Endothelial cell of umbilical vein (primary cell): Measurements from ENCODE around the gene AIRE. TPM values are rescaled to one million over a fixed set of nuclear protein-coding genes. Genes with fewer than 3 reads are reported as not detected.

ENCODE experiments used
- BruUV-seq: library from RNA; stranded (reverse); fragments of 400-500 nt; replicated peaks from 2 replicates; lab custom pipeline; 2021; lab: Mats Ljungman, UMichigan
- CTCF ChIA-PET: fragments of 300-600, 350-600 bp; sonication (Branson Sonifier 250); formaldehyde crosslinking; loops from one replicate; lab custom pipeline; 2021; ENCODE audit warnings: antibody characterized with exemption, inconsistent platforms; lab: Charles Lee
- POLR2A ChIA-PET: fragments of 300-600, 350-600 bp; sonication (Branson Sonifier 250); formaldehyde crosslinking; loops from one replicate; lab custom pipeline; 2021; ENCODE audit warnings: antibody characterized with exemption, inconsistent platforms; lab: Charles Lee
- DNase-seq: peaks from one replicate; pipeline ENCODE4 v3.0.0-alpha.2; 2011; ENCODE audit warnings: low read depth, low spot score
- FAIRE-seq: peaks from 2 replicates; lab custom pipeline; 2011; peaks lifted over from hg19 to GRCh38; lab: Jason Lieb, UNC
- H2AFZ ChIP-seq: 2 replicates; pipeline ENCODE4 v1.6.0; 2012; ENCODE audit warnings: low read depth, low read length, control low read depth, inconsistent platforms
- H3K27ac ChIP-seq: 2 replicates; pipeline ENCODE4 v1.5.1; 2011; ENCODE audit warnings: low read depth, mild to moderate bottlenecking, control low read depth, low read length, moderate library complexity; ENCODE audit not compliant: insufficient read depth
- H3K27me3 ChIP-seq, 2 experiments: 2 replicates each; pipeline versions ENCODE4 v1.6.0 to v1.6.1; 2011; ENCODE audit warnings: low read length in 2 of 2, mixed read lengths in 1 of 2; ENCODE audit not compliant: control insufficient read depth in 2 of 2, insufficient read depth in 2 of 2
- H3K36me3 ChIP-seq, 2 experiments: 2 replicates in 1 of 2; 3 replicates in 1 of 2; pipeline ENCODE4 v1.5.1; 2011; ENCODE audit warnings: low read length in 2 of 2, mild to moderate bottlenecking in 1 of 2, moderate library complexity in 1 of 2; ENCODE audit not compliant: control insufficient read depth in 2 of 2, insufficient read depth in 2 of 2; ENCODE audit errors: extremely low read depth in 1 of 2
- H3K4me1 ChIP-seq: 3 replicates; pipeline ENCODE4 v1.5.1; 2011; ENCODE audit warnings: mild to moderate bottlenecking, low read length; ENCODE audit not compliant: control insufficient read depth, insufficient read depth; ENCODE audit errors: extremely low read depth
- H3K4me2 ChIP-seq: 2 replicates; pipeline ENCODE4 v1.6.1; 2011; ENCODE audit warnings: low read length, control low read depth, mixed read lengths; ENCODE audit not compliant: insufficient read depth
- H3K4me3 ChIP-seq, 3 experiments: fragments of 200-600 bp in 1 of 3; sonication (generic), shearing (Covaris generic) in 1 of 3; replicated peaks in 1 of 3; 2 replicates each; pipeline ENCODE4 v1.5.1; 2011 to 2016; ENCODE audit warnings: control low read depth in 3 of 3, low read length in 3 of 3, mild to moderate bottlenecking in 2 of 3, inconsistent platforms in 1 of 3, low read depth in 1 of 3, moderate library complexity in 1 of 3; ENCODE audit not compliant: insufficient read depth in 1 of 3
- H3K79me2 ChIP-seq: 2 replicates; pipeline ENCODE4 v1.6.0; 2012; ENCODE audit warnings: low read length, inconsistent platforms; ENCODE audit not compliant: control insufficient read depth, insufficient read depth
- H3K9ac ChIP-seq: replicated peaks from 2 replicates; pipeline ENCODE3; 2011; ENCODE audit warnings: low read length, control low read depth; ENCODE audit not compliant: insufficient read depth; ENCODE audit errors: extremely low read depth
- H3K9me1 ChIP-seq: replicated peaks from 3 replicates; pipeline ENCODE4 v1.6.0; 2011; ENCODE audit warnings: mild to moderate bottlenecking, low read length; ENCODE audit not compliant: control insufficient read depth, insufficient read depth; ENCODE audit errors: extremely low read depth
- H3K9me3 ChIP-seq: replicated peaks from 2 replicates; pipeline ENCODE4 v1.5.1; 2012; ENCODE audit warnings: low read length, inconsistent platforms; ENCODE audit not compliant: control insufficient read depth, insufficient read depth
- H4K20me1 ChIP-seq: replicated peaks from 2 replicates; pipeline ENCODE3; 2011; ENCODE audit warnings: mild to moderate bottlenecking, low read length; ENCODE audit not compliant: control insufficient read depth, insufficient read depth; ENCODE audit errors: extremely low read depth
- EZH2 ChIP-seq: IDR thresholded peaks from 2 replicates; pipeline ENCODE4 v1.6.1; 2012; ENCODE audit warnings: borderline replicate concordance, low read depth, mild to moderate bottlenecking, moderate library complexity, low read length, inconsistent platforms; ENCODE audit not compliant: severe bottlenecking
- FOS ChIP-seq: IDR thresholded peaks from 2 replicates; pipeline ENCODE4 v1.6.1; 2011; ENCODE audit warnings: mild to moderate bottlenecking, low read length, moderate library complexity, borderline replicate concordance; ENCODE audit not compliant: insufficient read depth
- GATA2 ChIP-seq: IDR thresholded peaks from 2 replicates; pipeline ENCODE4 v1.7.0; 2011; ENCODE audit warnings: low read depth, mild to moderate bottlenecking, moderate library complexity, mixed read lengths, low read length; ENCODE audit not compliant: insufficient read length, insufficient read depth
- JUN ChIP-seq: IDR thresholded peaks from 2 replicates; pipeline ENCODE4 v1.6.1; 2011; ENCODE audit warnings: borderline replicate concordance, low read depth; ENCODE audit not compliant: insufficient read length, insufficient read depth
- MYC ChIP-seq: IDR thresholded peaks from one replicate; pipeline ENCODE4 v1.6.1; 2011; ENCODE audit warnings: mild to moderate bottlenecking, low read depth, low read length
- POLR2A ChIP-seq: IDR thresholded peaks from 2 replicates; pipeline ENCODE4 v1.6.1; 2012; ENCODE audit warnings: low read depth, mild to moderate bottlenecking, control low read depth, low read length
- POLR2AphosphoS5 ChIP-seq: IDR thresholded peaks from 2 replicates; pipeline ENCODE4 v1.6.1; 2012; ENCODE audit warnings: low read depth, mild to moderate bottlenecking, control low read depth, low read length, moderate library complexity; ENCODE audit not compliant: insufficient read depth
- dilution Hi-C: fragments of 300-500 bp; cut with MboI; formaldehyde crosslinking; loops from one replicate; pipeline ENCODE4 v1.15.0; 2019; ENCODE audit warnings: low sequenced_read_pairs; ENCODE audit not compliant: extremely low pct_ligation_motif_present
- intact Hi-C: fragments of 100-400 bp; cut with micrococcal nuclease; formaldehyde crosslinking; loops from one replicate; pipeline ENCODE4 v1.10.0; 2022
- polyA plus RNA-seq, 4 experiments: library from polyadenylated mRNA; depleted of rRNA in 3 of 4; stranded (reverse) in 3 of 4; unstranded in 1 of 4; fragments of >200 nt; gene quantifications; 2 replicates each; pipeline versions ENCODE4 v1.2.1 to v1.2.3, GENCODE V29; 2011 to 2012; ENCODE audit warnings: missing spikeins in 1 of 4
- total RNA-seq: library from RNA; stranded (reverse); gene quantifications from 2 replicates; pipeline ENCODE4 v1.2.3, GENCODE V29; 2021
- TF ChIP-seq, protein P1 (sequence below): IDR thresholded peaks from 2 replicates; pipeline ENCODE4 v1.6.1; 2011; ENCODE audit not compliant: insufficient read depth, insufficient read length
- TF ChIP-seq, protein P2 (sequence below), 2 donors: IDR thresholded peaks; 1 replicate in 1 of 2; 2 replicates in 1 of 2; pipeline ENCODE4 v1.5.1; 2011; ENCODE audit warnings: low read length in 2 of 2, mild to moderate bottlenecking in 2 of 2, moderate library complexity in 2 of 2, control low read depth in 1 of 2, inconsistent platforms in 1 of 2, low read depth in 1 of 2; ENCODE audit not compliant: insufficient read depth in 1 of 2; ENCODE audit errors: extremely low read depth in 1 of 2

The AIRE gene
- total and polyA plus RNA-seq, 2 donors (not counting 3 experiments of a cell fraction or from before 2014, with no cell fraction given): 0.04 to 0.11 TPM

DNA sequence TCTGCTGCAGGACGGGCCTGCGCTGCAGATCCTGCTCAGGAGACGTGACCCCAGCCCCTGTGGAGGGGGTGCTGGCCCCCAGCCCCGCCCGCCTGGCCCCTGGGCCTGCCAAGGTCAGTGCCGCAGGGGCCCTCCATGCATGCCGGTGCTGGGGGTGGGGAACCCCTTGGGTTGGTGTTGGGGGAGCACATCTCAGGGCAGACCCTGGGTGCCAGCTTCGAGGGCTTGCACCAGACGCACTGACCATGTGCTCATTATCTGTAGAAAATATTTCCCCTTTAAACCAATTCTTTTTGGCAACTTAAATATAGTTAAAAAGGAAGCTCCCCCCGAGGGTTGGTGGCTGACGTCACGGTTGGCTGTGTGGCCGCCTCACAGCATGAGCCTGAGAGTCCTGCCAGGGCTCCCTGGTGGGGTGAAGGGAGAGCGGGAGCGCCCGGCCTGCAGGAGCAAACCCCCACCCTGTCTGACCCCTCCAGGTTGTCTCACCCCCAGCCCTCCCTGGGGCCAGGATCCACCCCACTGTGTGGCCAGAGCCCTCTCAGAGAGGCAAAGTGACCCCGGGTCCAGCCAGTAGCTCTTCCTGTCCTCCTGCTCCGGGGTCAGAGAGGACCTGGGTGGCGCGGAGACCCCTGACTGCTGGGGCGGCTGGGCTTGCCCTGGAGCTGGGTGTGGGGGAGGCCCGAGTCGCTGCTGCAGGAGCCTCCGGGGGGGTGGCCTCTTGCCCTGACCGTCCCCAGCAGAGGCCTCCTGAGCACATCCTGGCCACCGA is 8.9 kb downstream of the AIRE start:
- intact Hi-C loops (no loop called here), dilution Hi-C loops (no loop called here)
- CTCF ChIA-PET: interaction anchor here (1.1 to 1.9 kb wide), 2 partner anchors 10 to 319 kb away, joined by 5 to 6 read pairs; no protein-coding TSS in a partner anchor
- Histone ChIP-seq H3K4me3 (no peak overlapping the region), H3K9me3 (no peaks in the 10 kb centered on the region), H3K9ac (no peak overlapping the region), H3K4me1 (peaks cover 5% of the 10 kb centered on the region), H3K79me2 (no peaks in the 10 kb centered on the region), H3K36me3 (no peaks in the 10 kb centered on the region), H2AFZ (no peak overlapping the region), H3K27me3 (no peaks in the 10 kb centered on the region), H4K20me1 (no peaks in the 10 kb centered on the region), H3K9me1 (no peaks in the 10 kb centered on the region), H3K4me2 (no peak overlapping the region), H3K27ac (no peak overlapping the region)
- no TSS peak for BruUV-seq
- no peak for DNase-seq
- POLR2A ChIA-PET: no interaction called here
- TF ChIP-seq POLR2AphosphoS5 (no peak), JUN (no peak), MYC (no peak), GATA2 (no peak), EZH2 (no peak), FOS (no peak), POLR2A (no peak)
- TF ChIP-seq, protein P1, sequence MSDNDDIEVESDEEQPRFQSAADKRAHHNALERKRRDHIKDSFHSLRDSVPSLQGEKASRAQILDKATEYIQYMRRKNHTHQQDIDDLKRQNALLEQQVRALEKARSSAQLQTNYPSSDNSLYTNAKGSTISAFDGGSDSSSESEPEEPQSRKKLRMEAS: no peak
- TF ChIP-seq, protein P2, sequence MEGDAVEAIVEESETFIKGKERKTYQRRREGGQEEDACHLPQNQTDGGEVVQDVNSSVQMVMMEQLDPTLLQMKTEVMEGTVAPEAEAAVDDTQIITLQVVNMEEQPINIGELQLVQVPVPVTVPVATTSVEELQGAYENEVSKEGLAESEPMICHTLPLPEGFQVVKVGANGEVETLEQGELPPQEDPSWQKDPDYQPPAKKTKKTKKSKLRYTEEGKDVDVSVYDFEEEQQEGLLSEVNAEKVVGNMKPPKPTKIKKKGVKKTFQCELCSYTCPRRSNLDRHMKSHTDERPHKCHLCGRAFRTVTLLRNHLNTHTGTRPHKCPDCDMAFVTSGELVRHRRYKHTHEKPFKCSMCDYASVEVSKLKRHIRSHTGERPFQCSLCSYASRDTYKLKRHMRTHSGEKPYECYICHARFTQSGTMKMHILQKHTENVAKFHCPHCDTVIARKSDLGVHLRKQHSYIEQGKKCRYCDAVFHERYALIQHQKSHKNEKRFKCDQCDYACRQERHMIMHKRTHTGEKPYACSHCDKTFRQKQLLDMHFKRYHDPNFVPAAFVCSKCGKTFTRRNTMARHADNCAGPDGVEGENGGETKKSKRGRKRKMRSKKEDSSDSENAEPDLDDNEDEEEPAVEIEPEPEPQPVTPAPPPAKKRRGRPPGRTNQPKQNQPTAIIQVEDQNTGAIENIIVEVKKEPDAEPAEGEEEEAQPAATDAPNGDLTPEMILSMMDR (IDR thresholded peaks at IDR 0.05; ENCODE audit: extremely low read depth in 1 of 2, insufficient read depth in 1 of 2, low read depth in 1 of 2, low read length in 2 of 2): no peak
- no peak for FAIRE-seq
